Neural cell (in vitro differentiated cells): ENCODE measurements around the gene BRF1. TPM values are rescaled to one million over a fixed set of nuclear protein-coding genes. Genes with fewer than 3 reads are reported as not detected.

ENCODE experiments used
- H2AFZ ChIP-seq: fragments of 200-600, 300-800 bp; sonication (generic), shearing (Covaris generic); 2 replicates; pipeline ENCODE4 v1.6.0; 2014; ENCODE audit warnings: low read depth, mild to moderate bottlenecking, antibody characterized with exemption, low read length, moderate library complexity
- H3F3A ChIP-seq: fragments of 200-600 bp; shearing (Covaris generic); 2 replicates; pipeline ENCODE4 v1.6.1; 2016; ENCODE audit warnings: mild to moderate bottlenecking, moderate library complexity, mixed read lengths, antibody characterized with exemption, low read length; ENCODE audit not compliant: insufficient read depth, poor library complexity, severe bottlenecking
- H3K27ac ChIP-seq: fragments of 200-600, 300-800 bp; sonication (generic), shearing (Covaris generic); 2 replicates; pipeline ENCODE4 v1.5.1; 2014; ENCODE audit warnings: mild to moderate bottlenecking, low read length, moderate library complexity
- H3K27me3 ChIP-seq: fragments of 300-800, 200-600 bp; sonication (generic), shearing (Covaris generic); 2 replicates; pipeline ENCODE4 v1.6.0; 2014; ENCODE audit warnings: mild to moderate bottlenecking, low read depth, low read length, moderate library complexity; ENCODE audit not compliant: insufficient read depth
- H3K36me3 ChIP-seq: fragments of 300-800, 200-600 bp; sonication (generic), shearing (Covaris generic); 2 replicates; pipeline ENCODE4 v1.5.1; 2014; ENCODE audit warnings: mild to moderate bottlenecking, antibody characterized with exemption, low read length, moderate library complexity; ENCODE audit not compliant: insufficient read depth
- H3K4me2 ChIP-seq: fragments of 300-800, 200-600 bp; sonication (generic), shearing (Covaris generic); 2 replicates; pipeline ENCODE4 v1.6.0; 2014; ENCODE audit warnings: mild to moderate bottlenecking, low read length
- H3K4me3 ChIP-seq: fragments of 300-800, 200-600 bp; sonication (generic), shearing (Covaris generic); 2 replicates; pipeline ENCODE4 v1.5.1; 2014; ENCODE audit warnings: mild to moderate bottlenecking, low read length, moderate library complexity
- H3K79me2 ChIP-seq: fragments of 200-600 bp; shearing (Covaris generic); replicated peaks from 2 replicates; pipeline ENCODE4 v1.6.0; 2014; ENCODE audit warnings: mild to moderate bottlenecking, low read length, moderate library complexity; ENCODE audit not compliant: insufficient read depth
- H3K9ac ChIP-seq: fragments of 300-800, 200-600 bp; sonication (generic), shearing (Covaris generic); 2 replicates; pipeline ENCODE4 v1.6.1; 2016; ENCODE audit warnings: mild to moderate bottlenecking, low read length, mixed read lengths
- H3K9me2 ChIP-seq: fragments of 200-600 bp; shearing (Covaris generic); 2 replicates; pipeline ENCODE4 v1.6.1; 2016; ENCODE audit warnings: mild to moderate bottlenecking, low read length, mixed read lengths; ENCODE audit not compliant: insufficient read depth
- H3K9me3 ChIP-seq: fragments of 200-600, 300-800 bp; sonication (generic), shearing (Covaris generic); 2 replicates; pipeline ENCODE4 v1.6.1; 2016; ENCODE audit warnings: mild to moderate bottlenecking, mixed run types, low read length, moderate library complexity, mixed read lengths
- H4K20me1 ChIP-seq: fragments of 200-600 bp; shearing (Covaris generic); 2 replicates; pipeline ENCODE4 v1.6.1; 2016; ENCODE audit warnings: mild to moderate bottlenecking, mixed run types; ENCODE audit not compliant: insufficient read depth
- EP300 ChIP-seq: fragments of 450-650 bp; conservative IDR thresholded peaks from 2 replicates; pipeline ENCODE4 v1.6.1; 2014; ENCODE audit warnings: antibody characterized with exemption, mild to moderate bottlenecking, moderate library complexity; ENCODE audit not compliant: poor library complexity, severe bottlenecking
- EZH2 ChIP-seq: fragments of 200-600, 300-800 bp; shearing (Covaris generic), sonication (generic); IDR thresholded peaks from 2 replicates; pipeline ENCODE4 v1.6.1; 2014; ENCODE audit warnings: antibody characterized with exemption, low read length, borderline replicate concordance, mild to moderate bottlenecking; ENCODE audit not compliant: insufficient read depth, poor library complexity, severe bottlenecking
- MXI1 ChIP-seq: fragments of 450-650 bp; conservative IDR thresholded peaks from 2 replicates; pipeline ENCODE4 v1.6.1; 2014; ENCODE audit warnings: antibody characterized with exemption, mild to moderate bottlenecking; ENCODE audit not compliant: poor library complexity, severe bottlenecking
- POLR2AphosphoS5 ChIP-seq: IDR thresholded peaks from 2 replicates; pipeline ENCODE4 v1.6.1; 2012
- RAD21 ChIP-seq: fragments of 450-650 bp; conservative IDR thresholded peaks from 2 replicates; pipeline ENCODE4 v1.6.1; 2014; ENCODE audit warnings: antibody characterized with exemption, mild to moderate bottlenecking, moderate library complexity
- SMC3 ChIP-seq: fragments of 450-650 bp; conservative IDR thresholded peaks from 2 replicates; pipeline ENCODE4 v1.6.1; 2014; ENCODE audit warnings: antibody characterized with exemption, mild to moderate bottlenecking, moderate library complexity; ENCODE audit not compliant: poor library complexity
- TAF1 ChIP-seq: IDR thresholded peaks from 2 replicates; pipeline ENCODE4 v1.6.1; 2012; ENCODE audit warnings: low read depth
- polyA plus RNA-seq: library from polyadenylated mRNA; depleted of rRNA; stranded (reverse); fragments of >200 nt; gene quantifications from 2 replicates; pipeline ENCODE4 v1.2.3, GENCODE V29; 2014
- TF ChIP-seq, protein P1 (sequence below): IDR thresholded peaks from 2 replicates; pipeline ENCODE4 v1.6.1; 2012; ENCODE audit warnings: borderline replicate concordance
- TF ChIP-seq, protein P2 (sequence below): fragments of 450-650 bp; IDR thresholded peaks from 2 replicates; pipeline ENCODE4 v1.5.1; 2014; ENCODE audit warnings: antibody characterized with exemption, mild to moderate bottlenecking, moderate library complexity; ENCODE audit not compliant: poor library complexity, severe bottlenecking

The BRF1 gene
- polyA plus RNA-seq, 1 donor from 2014 or later, result 69.4 TPM

DNA sequence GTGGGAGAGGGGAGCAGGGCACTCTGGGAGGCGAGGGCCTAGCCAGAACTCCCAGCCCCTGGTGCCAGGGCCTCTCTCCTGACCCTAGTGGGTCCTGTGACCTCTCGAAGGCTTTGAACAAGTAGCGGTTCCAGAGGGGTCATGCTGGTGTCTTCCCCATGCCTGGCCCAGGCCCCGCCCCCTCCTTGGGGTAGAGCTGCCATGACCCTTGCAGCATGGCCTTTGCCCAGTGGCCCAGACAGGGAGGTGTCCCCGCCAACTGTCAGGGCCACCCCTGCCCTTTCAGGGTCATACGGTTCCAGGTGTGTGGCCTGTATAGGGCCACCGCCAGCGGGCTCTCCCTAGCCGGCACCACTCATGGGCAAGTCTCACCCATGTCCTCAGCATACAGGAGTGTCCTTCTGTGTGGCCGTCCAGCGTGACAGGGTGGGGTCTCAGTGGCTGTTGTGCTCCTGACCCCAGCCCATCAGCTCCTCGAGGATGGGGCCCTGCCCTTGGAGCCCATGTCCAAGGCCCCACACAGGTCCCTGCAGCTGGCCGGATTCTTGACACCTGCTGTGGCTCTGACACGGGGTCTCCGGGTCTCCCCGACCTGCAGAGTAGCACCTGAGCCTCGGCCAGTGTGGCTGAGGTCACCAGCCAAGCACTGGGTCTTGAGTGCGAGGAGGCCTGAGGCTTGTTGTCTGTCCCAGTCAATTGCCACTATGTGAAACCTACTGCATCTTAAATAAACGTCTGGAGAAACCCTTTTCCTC is 48.3 kb upstream of the BRF1 start:
- H3K4me2 ChIP-seq, result no peak overlapping the region
- H3K9ac ChIP-seq, result no peak overlapping the region
- H3K4me3 ChIP-seq, result no peak overlapping the region
- no peaks in the 10 kb centered on the region for H3K9me3 ChIP-seq
- H3K9me2 ChIP-seq, result no peaks in the 10 kb centered on the region
- no peaks in the 10 kb centered on the region for H3K27me3 ChIP-seq
- no peak for TF ChIP-seq POLR2AphosphoS5
- TF ChIP-seq SMC3, result no peak
- no peak for TF ChIP-seq RAD21
- no peak for TF ChIP-seq EZH2
- TF ChIP-seq EP300, result no peak
- TF ChIP-seq MXI1, result no peak
- TF ChIP-seq, protein P1, sequence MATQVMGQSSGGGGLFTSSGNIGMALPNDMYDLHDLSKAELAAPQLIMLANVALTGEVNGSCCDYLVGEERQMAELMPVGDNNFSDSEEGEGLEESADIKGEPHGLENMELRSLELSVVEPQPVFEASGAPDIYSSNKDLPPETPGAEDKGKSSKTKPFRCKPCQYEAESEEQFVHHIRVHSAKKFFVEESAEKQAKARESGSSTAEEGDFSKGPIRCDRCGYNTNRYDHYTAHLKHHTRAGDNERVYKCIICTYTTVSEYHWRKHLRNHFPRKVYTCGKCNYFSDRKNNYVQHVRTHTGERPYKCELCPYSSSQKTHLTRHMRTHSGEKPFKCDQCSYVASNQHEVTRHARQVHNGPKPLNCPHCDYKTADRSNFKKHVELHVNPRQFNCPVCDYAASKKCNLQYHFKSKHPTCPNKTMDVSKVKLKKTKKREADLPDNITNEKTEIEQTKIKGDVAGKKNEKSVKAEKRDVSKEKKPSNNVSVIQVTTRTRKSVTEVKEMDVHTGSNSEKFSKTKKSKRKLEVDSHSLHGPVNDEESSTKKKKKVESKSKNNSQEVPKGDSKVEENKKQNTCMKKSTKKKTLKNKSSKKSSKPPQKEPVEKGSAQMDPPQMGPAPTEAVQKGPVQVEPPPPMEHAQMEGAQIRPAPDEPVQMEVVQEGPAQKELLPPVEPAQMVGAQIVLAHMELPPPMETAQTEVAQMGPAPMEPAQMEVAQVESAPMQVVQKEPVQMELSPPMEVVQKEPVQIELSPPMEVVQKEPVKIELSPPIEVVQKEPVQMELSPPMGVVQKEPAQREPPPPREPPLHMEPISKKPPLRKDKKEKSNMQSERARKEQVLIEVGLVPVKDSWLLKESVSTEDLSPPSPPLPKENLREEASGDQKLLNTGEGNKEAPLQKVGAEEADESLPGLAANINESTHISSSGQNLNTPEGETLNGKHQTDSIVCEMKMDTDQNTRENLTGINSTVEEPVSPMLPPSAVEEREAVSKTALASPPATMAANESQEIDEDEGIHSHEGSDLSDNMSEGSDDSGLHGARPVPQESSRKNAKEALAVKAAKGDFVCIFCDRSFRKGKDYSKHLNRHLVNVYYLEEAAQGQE, result no peak
- TF ChIP-seq TAF1, result no peak
- TF ChIP-seq, protein P2, sequence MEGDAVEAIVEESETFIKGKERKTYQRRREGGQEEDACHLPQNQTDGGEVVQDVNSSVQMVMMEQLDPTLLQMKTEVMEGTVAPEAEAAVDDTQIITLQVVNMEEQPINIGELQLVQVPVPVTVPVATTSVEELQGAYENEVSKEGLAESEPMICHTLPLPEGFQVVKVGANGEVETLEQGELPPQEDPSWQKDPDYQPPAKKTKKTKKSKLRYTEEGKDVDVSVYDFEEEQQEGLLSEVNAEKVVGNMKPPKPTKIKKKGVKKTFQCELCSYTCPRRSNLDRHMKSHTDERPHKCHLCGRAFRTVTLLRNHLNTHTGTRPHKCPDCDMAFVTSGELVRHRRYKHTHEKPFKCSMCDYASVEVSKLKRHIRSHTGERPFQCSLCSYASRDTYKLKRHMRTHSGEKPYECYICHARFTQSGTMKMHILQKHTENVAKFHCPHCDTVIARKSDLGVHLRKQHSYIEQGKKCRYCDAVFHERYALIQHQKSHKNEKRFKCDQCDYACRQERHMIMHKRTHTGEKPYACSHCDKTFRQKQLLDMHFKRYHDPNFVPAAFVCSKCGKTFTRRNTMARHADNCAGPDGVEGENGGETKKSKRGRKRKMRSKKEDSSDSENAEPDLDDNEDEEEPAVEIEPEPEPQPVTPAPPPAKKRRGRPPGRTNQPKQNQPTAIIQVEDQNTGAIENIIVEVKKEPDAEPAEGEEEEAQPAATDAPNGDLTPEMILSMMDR, result no peak
- H3F3A ChIP-seq, result no peaks in the 10 kb centered on the region
- H3K36me3 ChIP-seq, result no peaks in the 10 kb centered on the region
- peaks cover 3% of the 10 kb centered on the region for H4K20me1 ChIP-seq
- H2AFZ ChIP-seq, result no peak overlapping the region
- H3K79me2 ChIP-seq, result peaks cover 15% of the 10 kb centered on the region
- H3K27ac ChIP-seq, result no peak overlapping the region

DNA sequence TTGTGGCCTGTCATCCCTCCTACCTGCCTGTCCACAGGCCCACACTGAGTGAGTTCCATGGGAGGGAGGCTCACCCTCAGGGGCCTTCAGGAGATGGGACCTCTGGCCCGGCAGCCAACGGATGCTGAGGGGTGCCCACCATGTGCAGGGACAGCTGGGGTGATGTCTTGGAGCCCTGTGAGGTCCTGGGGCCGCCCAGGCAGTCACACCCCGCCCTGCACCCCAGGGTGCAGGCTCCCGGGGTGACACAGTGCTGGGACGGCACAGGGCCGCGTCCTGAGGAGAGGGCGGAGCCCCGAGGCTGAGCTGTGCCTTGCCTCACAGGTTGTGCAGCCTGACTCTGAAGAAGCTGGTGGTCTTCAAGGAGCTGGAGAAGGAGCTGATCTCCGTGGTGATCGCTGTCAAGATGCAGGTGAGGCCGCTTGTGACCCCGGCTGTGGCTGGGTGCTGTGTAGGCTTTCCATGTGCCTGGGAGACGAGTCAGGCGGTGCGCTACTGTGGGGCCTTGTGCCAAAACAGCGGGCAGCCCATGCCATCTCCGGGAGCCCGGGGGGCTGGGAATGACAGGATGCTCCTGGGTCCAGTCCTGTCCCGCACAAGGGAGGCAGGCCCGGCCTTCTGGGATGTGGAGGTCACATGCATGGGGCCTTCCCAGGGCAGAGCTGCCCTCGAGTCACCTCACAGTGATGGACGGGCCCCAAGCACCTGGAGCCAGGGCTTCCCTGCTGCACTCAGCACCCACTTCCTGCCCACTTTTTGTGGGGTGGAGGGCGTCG is 47.6 kb upstream of the BRF1 start:
- Histone ChIP-seq H3K4me2 (no peak overlapping the region), H3K79me2 (peaks cover 18% of the 10 kb centered on the region), H3K36me3 (no peaks in the 10 kb centered on the region), H3F3A (no peaks in the 10 kb centered on the region), H3K27me3 (no peaks in the 10 kb centered on the region), H3K9me3 (no peaks in the 10 kb centered on the region), H3K4me3 (no peak overlapping the region), H3K9me2 (no peaks in the 10 kb centered on the region), H2AFZ (no peak overlapping the region), H3K27ac (no peak overlapping the region), H4K20me1 (peaks cover 3% of the 10 kb centered on the region), H3K9ac (no peak overlapping the region)
- TF ChIP-seq, protein P1, result no peak
- no peak for TF ChIP-seq EP300
- TF ChIP-seq MXI1, result no peak
- TF ChIP-seq, protein P2, result no peak
- TF ChIP-seq RAD21, result no peak
- no peak for TF ChIP-seq EZH2
- no peak for TF ChIP-seq TAF1
- TF ChIP-seq POLR2AphosphoS5, result no peak
- no peak for TF ChIP-seq SMC3
